ENCODE measurements around the gene LLGL2.

DNA sequence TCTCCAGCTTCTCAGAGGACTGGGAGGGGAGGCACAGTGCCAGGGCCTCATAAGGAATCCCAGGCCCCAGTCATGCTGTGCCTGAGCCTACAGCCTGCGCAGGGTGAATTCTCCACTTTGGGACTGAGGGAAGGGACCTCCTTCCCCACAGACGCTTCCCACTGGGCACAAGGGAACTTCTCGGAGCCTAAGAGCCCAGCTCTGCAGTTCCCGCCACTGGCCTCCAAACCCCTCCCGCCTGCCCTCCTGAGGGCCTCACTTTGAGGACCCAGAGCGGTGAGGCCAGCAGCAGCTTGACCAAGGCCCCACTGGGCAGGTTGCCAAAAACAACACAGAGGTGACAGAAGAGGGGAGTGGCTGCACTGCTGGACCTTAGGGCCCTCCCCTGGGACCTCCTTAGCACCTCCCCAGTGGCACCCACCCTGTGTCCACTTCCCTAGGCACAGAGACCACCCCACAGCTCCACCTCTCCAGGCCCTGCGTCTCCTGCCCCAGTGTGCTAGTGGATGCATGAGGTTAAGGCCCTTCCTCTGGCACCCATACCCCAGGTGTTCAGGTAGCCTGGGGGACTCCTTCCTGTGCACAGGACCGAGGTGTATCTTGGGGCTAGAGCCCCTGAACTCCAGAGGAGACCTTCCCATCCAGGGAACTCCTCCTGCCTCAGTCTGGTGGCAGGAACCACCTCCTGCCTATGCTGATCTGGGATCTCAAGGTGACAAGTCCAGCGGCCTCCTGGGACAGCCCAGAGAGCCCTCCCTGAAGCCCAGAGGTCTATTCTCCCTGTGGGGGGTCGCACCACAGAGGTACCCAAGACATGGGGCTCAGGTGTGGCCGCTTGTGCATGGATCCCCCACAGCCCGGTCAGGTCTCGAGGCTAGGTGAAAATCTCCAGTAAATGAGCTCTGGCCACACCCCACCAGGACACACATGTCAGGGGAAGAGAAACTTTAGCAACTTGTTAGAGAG, 13.6 kb upstream of the LLGL2 start:
- no peak for TF ChIP-seq POLR2AphosphoS5 (IDR thresholded peaks at IDR 0.05; ENCODE audit: low read depth, low read length)
- TF ChIP-seq PAX5 (IDR thresholded peaks at IDR 0.05; ENCODE audit: insufficient read depth, low read length, severe bottlenecking), result no peak
- no peak for TF ChIP-seq TAF1 (IDR thresholded peaks at IDR 0.05; ENCODE audit: low read depth, low read length)
- TF ChIP-seq POLR2A (IDR thresholded peaks at IDR 0.05; ENCODE audit: low read depth, low read length), result no peak
- no peak for TF ChIP-seq POU2F2 (IDR thresholded peaks at IDR 0.05; ENCODE audit: low read depth, low read length)
- no peak for TF ChIP-seq SPI1 (IDR thresholded peaks at IDR 0.05; ENCODE audit: low read depth, low read length)

All from GM12891 (cell line).